ENCODE results near the gene PPARG.
"Not testable (repeated sequence)": the region's sequence is repeated elsewhere in the genome, so short reads cannot be mapped to it uniquely, and the experiment has no call there.

PPARG gene

DNA sequence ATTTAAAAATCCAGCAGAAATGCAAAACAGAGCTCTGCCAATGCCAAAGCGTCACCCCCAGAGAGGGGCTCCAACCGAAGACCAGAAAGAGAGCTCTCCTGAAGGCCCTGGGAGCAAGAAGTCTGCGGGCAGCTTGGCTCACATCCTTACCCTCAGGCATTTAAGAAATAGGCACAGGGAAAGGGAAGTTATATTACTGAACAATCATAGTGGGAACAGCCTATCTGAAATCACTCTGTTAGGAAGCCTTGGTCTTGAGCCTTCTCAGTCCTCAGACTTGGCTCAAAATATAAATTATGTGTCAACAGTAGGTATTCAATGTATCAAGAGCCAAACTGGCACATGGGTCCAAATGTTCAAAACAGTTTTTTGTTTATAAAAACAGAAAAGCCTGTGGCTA is 10.3 kb upstream of the PPARG start:
- DNase-seq (ENCODE audit: extremely low spot score): no peak
- TF ChIP-seq, protein P1, sequence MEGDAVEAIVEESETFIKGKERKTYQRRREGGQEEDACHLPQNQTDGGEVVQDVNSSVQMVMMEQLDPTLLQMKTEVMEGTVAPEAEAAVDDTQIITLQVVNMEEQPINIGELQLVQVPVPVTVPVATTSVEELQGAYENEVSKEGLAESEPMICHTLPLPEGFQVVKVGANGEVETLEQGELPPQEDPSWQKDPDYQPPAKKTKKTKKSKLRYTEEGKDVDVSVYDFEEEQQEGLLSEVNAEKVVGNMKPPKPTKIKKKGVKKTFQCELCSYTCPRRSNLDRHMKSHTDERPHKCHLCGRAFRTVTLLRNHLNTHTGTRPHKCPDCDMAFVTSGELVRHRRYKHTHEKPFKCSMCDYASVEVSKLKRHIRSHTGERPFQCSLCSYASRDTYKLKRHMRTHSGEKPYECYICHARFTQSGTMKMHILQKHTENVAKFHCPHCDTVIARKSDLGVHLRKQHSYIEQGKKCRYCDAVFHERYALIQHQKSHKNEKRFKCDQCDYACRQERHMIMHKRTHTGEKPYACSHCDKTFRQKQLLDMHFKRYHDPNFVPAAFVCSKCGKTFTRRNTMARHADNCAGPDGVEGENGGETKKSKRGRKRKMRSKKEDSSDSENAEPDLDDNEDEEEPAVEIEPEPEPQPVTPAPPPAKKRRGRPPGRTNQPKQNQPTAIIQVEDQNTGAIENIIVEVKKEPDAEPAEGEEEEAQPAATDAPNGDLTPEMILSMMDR (IDR thresholded peaks at IDR 0.05; ENCODE audit: control extremely low read depth, extremely low read depth, low read depth, missing control alignments): no peak
- ChIA-PET POLR2A (no interaction called here), CTCF (no interaction called here)

DNA sequence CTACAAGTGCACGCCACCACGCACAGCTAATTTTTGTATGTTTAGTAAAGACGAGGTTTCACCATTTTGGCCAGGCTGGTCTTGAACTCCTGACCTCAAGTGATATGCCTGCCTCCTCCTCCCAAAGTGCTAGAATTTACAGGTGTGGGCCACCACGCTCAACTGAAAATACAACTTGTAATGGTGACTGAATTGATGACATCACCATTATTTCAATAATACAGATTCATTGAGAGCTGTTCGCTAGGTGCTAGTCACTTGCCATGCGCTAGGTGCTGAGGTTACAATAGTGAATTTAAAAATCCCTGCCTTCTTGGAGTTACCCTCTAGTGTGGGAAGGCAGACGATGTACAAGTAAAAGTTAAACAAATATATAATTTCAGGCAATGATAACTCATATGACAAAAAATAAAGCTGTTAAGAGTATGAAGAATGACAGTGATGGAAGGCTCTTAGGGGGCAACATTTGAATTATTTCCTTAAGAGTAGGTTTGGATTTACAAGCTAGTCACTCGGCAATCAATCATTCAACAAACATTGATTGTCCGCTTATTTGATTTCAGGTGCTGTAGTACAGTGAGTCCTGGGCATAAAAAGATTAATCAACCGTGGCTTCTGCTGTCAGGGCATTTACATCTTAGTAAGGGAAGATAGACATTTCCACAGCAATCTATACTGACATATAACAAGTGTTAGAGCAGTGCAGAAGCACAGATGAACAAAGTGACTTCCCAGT is 9.1 kb upstream of the PPARG start:
- ChIA-PET POLR2A (no interaction called here), CTCF (no interaction called here)

DNA sequence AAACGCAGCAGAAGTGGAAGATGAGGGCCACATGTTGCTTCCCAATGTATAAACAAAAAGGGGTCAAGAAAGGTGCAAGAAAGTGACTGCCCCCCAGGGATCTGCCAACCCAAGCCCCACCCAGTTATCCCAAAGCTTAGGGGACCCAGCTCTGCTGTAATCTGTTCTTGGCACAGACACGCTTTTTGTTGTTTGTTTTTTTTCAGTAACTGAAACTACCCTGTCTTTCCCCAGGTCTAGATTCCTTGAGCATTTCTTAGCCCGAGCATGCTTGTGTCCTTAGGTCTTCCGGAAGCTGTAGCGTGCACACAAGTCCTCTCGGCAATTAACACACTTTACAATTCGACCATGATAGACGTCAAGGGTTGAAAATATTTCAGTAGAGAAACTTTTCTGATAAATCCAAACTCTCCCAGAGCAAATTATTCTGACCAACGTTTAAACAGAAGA is 8.5 kb upstream of the PPARG start:
- no peak for DNase-seq (ENCODE audit: extremely low spot score)
- ChIA-PET CTCF (no interaction called here), POLR2A (no interaction called here)
- TF ChIP-seq, protein P1 (IDR thresholded peaks at IDR 0.05; ENCODE audit: control extremely low read depth, extremely low read depth, low read depth, missing control alignments): no peak

More for the DNA sequence above, 9.1 kb upstream of the PPARG start:
- no peak for DNase-seq (ENCODE audit: extremely low spot score)
- TF ChIP-seq, protein P1 (IDR thresholded peaks at IDR 0.05; ENCODE audit: control extremely low read depth, extremely low read depth, low read depth, missing control alignments): no peak

DNA sequence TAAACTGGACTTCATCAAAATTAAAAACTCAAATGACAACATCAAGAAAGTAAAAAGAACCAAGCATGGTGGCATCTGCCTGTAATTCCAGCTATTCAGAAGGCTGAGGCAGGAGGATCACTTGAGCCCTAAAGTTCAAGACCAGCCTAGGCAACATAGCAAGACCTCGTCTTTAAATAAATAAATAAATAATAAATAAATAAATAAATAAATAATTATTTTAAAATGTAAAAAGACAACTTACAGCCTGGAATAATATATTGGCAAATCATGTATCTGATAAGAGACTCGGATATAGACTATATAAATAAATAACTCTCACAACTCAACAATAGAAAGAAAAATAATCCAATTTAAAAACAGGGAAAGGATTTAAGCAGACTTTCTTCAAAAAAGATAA is 4.3 kb upstream of the PPARG start:
- no peak for DNase-seq (ENCODE audit: extremely low spot score)
- CTCF ChIA-PET: no interaction called here
- POLR2A ChIA-PET: no interaction called here
- TF ChIP-seq, protein P1 (IDR thresholded peaks at IDR 0.05; ENCODE audit: control extremely low read depth, extremely low read depth, low read depth, missing control alignments): no peak

DNA sequence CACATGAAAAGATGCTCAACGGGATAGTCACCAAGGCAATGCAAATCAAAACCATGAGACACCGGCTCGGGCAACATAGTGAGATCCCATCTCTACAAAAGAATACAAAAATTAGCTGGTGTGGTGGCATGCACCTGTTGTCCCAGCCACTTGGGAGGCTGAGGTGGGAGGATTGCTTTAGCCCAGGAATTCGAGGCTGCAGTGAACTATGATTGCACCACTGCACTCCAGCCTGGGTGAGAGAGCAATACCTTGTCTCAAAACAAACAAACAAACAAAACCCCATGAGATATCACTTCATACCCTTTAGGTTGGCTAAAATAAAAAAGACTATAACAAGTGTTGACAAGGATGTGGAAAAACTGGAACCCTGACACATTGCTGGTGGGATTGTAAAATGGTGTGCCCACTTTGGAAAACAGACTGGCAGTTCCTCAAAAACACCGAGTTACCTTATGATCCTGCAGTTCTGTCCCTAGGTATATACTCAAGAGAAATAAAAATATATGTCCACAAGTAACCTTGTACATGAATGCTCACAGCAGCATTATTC is 3.8 kb upstream of the PPARG start:
- TF ChIP-seq, protein P1 (IDR thresholded peaks at IDR 0.05; ENCODE audit: control extremely low read depth, extremely low read depth, low read depth, missing control alignments): no peak
- POLR2A ChIA-PET: no interaction called here
- CTCF ChIA-PET: no interaction called here
- DNase-seq (ENCODE audit: extremely low spot score): no peak

DNA sequence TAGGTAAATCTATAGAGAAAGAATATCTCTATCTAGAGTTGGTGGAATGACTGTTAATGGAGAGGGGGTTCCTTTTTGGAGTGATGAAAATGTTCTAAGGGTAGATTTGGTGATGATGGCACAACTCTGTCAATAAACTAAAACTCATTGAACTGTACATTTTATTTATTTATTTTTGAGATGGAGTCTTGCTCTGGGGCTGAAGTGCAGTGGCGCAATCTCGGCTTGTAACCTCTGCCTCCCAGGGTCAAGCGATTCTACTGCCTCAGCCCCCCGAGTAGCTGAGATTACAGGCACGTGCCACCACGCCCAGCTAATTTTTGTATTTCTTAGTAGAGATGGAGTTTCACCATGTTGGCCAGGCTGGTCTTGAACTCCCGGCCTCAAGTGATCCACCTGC is 3.1 kb upstream of the PPARG start:
- CTCF ChIA-PET; DNase-seq (ENCODE audit: extremely low spot score); POLR2A ChIA-PET: not testable (repeated sequence)

DNA sequence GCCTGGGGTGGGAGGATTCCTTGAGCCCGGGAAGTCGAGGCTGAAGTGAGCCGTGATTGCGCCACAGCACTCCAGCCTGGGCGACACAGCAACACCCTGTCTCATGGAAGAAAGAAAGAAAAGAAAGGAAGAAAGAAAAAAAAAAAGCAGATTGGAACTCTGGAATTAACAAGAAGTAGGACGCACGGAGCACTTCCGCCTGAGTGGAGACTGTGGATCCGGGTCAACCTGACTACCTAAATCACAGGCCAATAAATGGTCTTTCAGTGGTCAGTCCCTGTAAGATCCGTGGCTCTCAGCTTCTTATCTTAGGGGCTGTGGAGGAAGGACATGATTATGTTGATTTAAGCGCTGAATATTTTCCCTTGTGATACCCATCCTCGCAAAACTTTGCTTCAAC is 2.4 kb upstream of the PPARG start:
- TF ChIP-seq, protein P1 (IDR thresholded peaks at IDR 0.05; ENCODE audit: control extremely low read depth, extremely low read depth, low read depth, missing control alignments): no peak
- DNase-seq (ENCODE audit: extremely low spot score): no peak
- POLR2A ChIA-PET: no interaction called here
- CTCF ChIA-PET: interaction anchor here (1.1 kb wide), 1 partner anchor 11 kb away, joined by 3 read pairs; no protein-coding TSS in a partner anchor

Measured in GM10248 (cell line).